Measurements from ENCODE around the gene USP12.

USP12 gene

GRCh38 chr13:27139565-27139964, 32.0 kb downstream of the USP12 start:
- Histone ChIP-seq H4K20me1 (ENCODE audit: insufficient read depth, low read length) (no peaks in the 10 kb centered on the region), H3K4me1 (ENCODE audit: insufficient read depth, low read length, severe bottlenecking) (no peaks in the 10 kb centered on the region), H3K4me3 (ENCODE audit: low read depth, low read length, poor library complexity, severe bottlenecking) (no peak overlapping the region), H3K27me3 (ENCODE audit: insufficient read depth, low read length) (no peaks in the 10 kb centered on the region), H3K36me3 (ENCODE audit: insufficient read depth, low read length) (no peaks in the 10 kb centered on the region), H3K9ac (ENCODE audit: low read length) (no peak overlapping the region), H3F3A (ENCODE audit: insufficient read depth, low read length) (no peaks in the 10 kb centered on the region), H3K4me2 (ENCODE audit: low read length) (no peak overlapping the region), H3K9me3 (ENCODE audit: low read length) (no peaks in the 10 kb centered on the region), H3K27ac (ENCODE audit: low read depth, low read length, poor library complexity, severe bottlenecking) (no peak overlapping the region), H3K79me2 (ENCODE audit: insufficient read depth, low read length) (no peaks in the 10 kb centered on the region), H3K9me2 (ENCODE audit: low read depth, low read length) (no peaks in the 10 kb centered on the region), H2AFZ (ENCODE audit: low read length) (no peak overlapping the region)
- TF ChIP-seq EZH2 (IDR thresholded peaks at IDR 0.05; ENCODE audit: borderline replicate concordance, low read length) = no peak
- TF ChIP-seq, protein P1, sequence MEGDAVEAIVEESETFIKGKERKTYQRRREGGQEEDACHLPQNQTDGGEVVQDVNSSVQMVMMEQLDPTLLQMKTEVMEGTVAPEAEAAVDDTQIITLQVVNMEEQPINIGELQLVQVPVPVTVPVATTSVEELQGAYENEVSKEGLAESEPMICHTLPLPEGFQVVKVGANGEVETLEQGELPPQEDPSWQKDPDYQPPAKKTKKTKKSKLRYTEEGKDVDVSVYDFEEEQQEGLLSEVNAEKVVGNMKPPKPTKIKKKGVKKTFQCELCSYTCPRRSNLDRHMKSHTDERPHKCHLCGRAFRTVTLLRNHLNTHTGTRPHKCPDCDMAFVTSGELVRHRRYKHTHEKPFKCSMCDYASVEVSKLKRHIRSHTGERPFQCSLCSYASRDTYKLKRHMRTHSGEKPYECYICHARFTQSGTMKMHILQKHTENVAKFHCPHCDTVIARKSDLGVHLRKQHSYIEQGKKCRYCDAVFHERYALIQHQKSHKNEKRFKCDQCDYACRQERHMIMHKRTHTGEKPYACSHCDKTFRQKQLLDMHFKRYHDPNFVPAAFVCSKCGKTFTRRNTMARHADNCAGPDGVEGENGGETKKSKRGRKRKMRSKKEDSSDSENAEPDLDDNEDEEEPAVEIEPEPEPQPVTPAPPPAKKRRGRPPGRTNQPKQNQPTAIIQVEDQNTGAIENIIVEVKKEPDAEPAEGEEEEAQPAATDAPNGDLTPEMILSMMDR (IDR thresholded peaks at IDR 0.05; ENCODE audit: low read length) = no peak

GRCh38 chr13:27138457-27139093, 33.0 kb downstream of the USP12 start:
- H3K9ac ChIP-seq (ENCODE audit: low read length) = no peak overlapping the region
- no peak overlapping the region for H3K4me3 ChIP-seq (ENCODE audit: low read depth, low read length, poor library complexity, severe bottlenecking)
- no peaks in the 10 kb centered on the region for H3F3A ChIP-seq (ENCODE audit: insufficient read depth, low read length)
- H3K9me2 ChIP-seq (ENCODE audit: low read depth, low read length) = no peaks in the 10 kb centered on the region
- H3K4me2 ChIP-seq (ENCODE audit: low read length) = no peak overlapping the region
- H3K9me3 ChIP-seq (ENCODE audit: low read length) = no peaks in the 10 kb centered on the region
- TF ChIP-seq, protein P1 (IDR thresholded peaks at IDR 0.05; ENCODE audit: low read length) = no peak
- TF ChIP-seq EZH2 (IDR thresholded peaks at IDR 0.05; ENCODE audit: borderline replicate concordance, low read length) = no peak
- H2AFZ ChIP-seq (ENCODE audit: low read length) = no peak overlapping the region
- H3K36me3 ChIP-seq (ENCODE audit: insufficient read depth, low read length) = no peaks in the 10 kb centered on the region
- no peaks in the 10 kb centered on the region for H3K4me1 ChIP-seq (ENCODE audit: insufficient read depth, low read length, severe bottlenecking)
- H3K27me3 ChIP-seq (ENCODE audit: insufficient read depth, low read length) = no peaks in the 10 kb centered on the region
- no peaks in the 10 kb centered on the region for H3K79me2 ChIP-seq (ENCODE audit: insufficient read depth, low read length)
- no peaks in the 10 kb centered on the region for H4K20me1 ChIP-seq (ENCODE audit: insufficient read depth, low read length)
- no peak overlapping the region for H3K27ac ChIP-seq (ENCODE audit: low read depth, low read length, poor library complexity, severe bottlenecking)

DNA sequence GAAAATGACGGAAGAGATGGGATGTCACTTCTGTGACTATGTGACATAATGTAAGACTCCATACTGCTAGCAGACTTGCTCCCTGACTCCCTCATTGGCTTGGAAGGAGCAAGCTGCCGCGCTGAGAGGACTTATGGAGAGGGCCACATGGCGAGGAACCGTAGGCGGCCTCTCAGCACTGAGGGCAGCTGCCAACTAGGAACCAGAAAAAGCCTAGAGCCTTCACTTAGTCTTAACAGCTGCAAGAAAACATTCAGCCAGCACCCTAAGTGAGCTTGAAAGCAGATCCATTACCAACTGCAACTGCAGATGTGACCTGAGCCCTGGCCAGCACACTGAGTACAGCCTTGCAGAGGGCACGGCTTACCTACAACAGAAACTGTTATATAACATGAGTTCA, 33.9 kb downstream of the USP12 start:
- Histone ChIP-seq H3K4me3 (ENCODE audit: low read depth, low read length, poor library complexity, severe bottlenecking) (no peak overlapping the region), H3K9me3 (ENCODE audit: low read length) (no peaks in the 10 kb centered on the region), H3K9ac (ENCODE audit: low read length) (no peak overlapping the region), H3K79me2 (ENCODE audit: insufficient read depth, low read length) (no peaks in the 10 kb centered on the region), H3K4me1 (ENCODE audit: insufficient read depth, low read length, severe bottlenecking) (no peaks in the 10 kb centered on the region), H3F3A (ENCODE audit: insufficient read depth, low read length) (no peaks in the 10 kb centered on the region), H4K20me1 (ENCODE audit: insufficient read depth, low read length) (no peaks in the 10 kb centered on the region), H2AFZ (ENCODE audit: low read length) (no peak overlapping the region), H3K27me3 (ENCODE audit: insufficient read depth, low read length) (no peaks in the 10 kb centered on the region), H3K36me3 (ENCODE audit: insufficient read depth, low read length) (no peaks in the 10 kb centered on the region), H3K4me2 (ENCODE audit: low read length) (no peak overlapping the region), H3K27ac (ENCODE audit: low read depth, low read length, poor library complexity, severe bottlenecking) (no peak overlapping the region), H3K9me2 (ENCODE audit: low read depth, low read length) (no peaks in the 10 kb centered on the region)
- TF ChIP-seq, protein P1 (IDR thresholded peaks at IDR 0.05; ENCODE audit: low read length) = no peak
- no peak for TF ChIP-seq EZH2 (IDR thresholded peaks at IDR 0.05; ENCODE audit: borderline replicate concordance, low read length)
